HEK293 (cell line): ENCODE results near the gene MKI67.

Experiments
- HOXA7 ChIP-seq: sonication (generic); formaldehyde crosslinking; IDR thresholded peaks from 2 replicates; pipeline ENCODE4 v1.8.1; 2022; ENCODE audit warnings: missing genetic modification reagents, borderline replicate concordance
- SALL2 ChIP-seq: fragments of 450-650 bp; formaldehyde crosslinking; IDR thresholded peaks from 2 replicates; pipeline ENCODE4 v1.5.0; 2017; ENCODE audit warnings: missing biosample characterization, mild to moderate bottlenecking, missing genetic modification characterization, borderline replicate concordance
- SETDB1 ChIP-seq: IDR thresholded peaks from one replicate; pipeline ENCODE4 v1.6.1; 2017; ENCODE audit warnings: mild to moderate bottlenecking, low read length, moderate library complexity, mixed read lengths; ENCODE audit not compliant: insufficient read length
- ZFP37 ChIP-seq: fragments of 450-650 bp; formaldehyde crosslinking; IDR thresholded peaks from 2 replicates; pipeline ENCODE4 v1.5.1; 2016; ENCODE audit warnings: missing biosample characterization, missing genetic modification characterization
- ZNF292 ChIP-seq: fragments of 450-650 bp; formaldehyde crosslinking; IDR thresholded peaks from 2 replicates; pipeline ENCODE4 v1.5.1; 2016; ENCODE audit warnings: low read depth, missing biosample characterization, missing genetic modification characterization, borderline replicate concordance
- ZNF350 ChIP-seq: fragments of 450-650 bp; formaldehyde crosslinking; IDR thresholded peaks from 2 replicates; pipeline ENCODE4 v1.5.0; 2017; ENCODE audit warnings: missing biosample characterization, mild to moderate bottlenecking, missing genetic modification characterization
- ZNF433 ChIP-seq: fragments of 450-650 bp; formaldehyde crosslinking; IDR thresholded peaks from 2 replicates; pipeline ENCODE4 v1.5.1; 2016; ENCODE audit warnings: missing biosample characterization, missing genetic modification characterization, low read depth
- ZNF660 ChIP-seq: fragments of 450-650 bp; IDR thresholded peaks from 2 replicates; pipeline ENCODE4 v1.5.1; 2018; ENCODE audit warnings: missing biosample characterization, mild to moderate bottlenecking, missing genetic modification characterization
- ZNF701 ChIP-seq: fragments of 450-650 bp; formaldehyde crosslinking; IDR thresholded peaks from 2 replicates; pipeline ENCODE4 v1.5.1; 2016; ENCODE audit warnings: missing biosample characterization, missing genetic modification characterization
- ZNF792 ChIP-seq: fragments of 450-650 bp; formaldehyde crosslinking; IDR thresholded peaks from 2 replicates; pipeline ENCODE4 v1.5.1; 2016; ENCODE audit warnings: missing biosample characterization, missing genetic modification characterization
- TF ChIP-seq, protein P1 (sequence below): fragments of 450-650 bp; formaldehyde crosslinking; IDR thresholded peaks from 2 replicates; pipeline ENCODE4 v1.5.1; 2016; ENCODE audit warnings: missing biosample characterization, missing genetic modification characterization
- TF ChIP-seq, protein P2 (sequence below): fragments of 450-650 bp; formaldehyde crosslinking; IDR thresholded peaks from 2 replicates; pipeline ENCODE4 v1.5.1; 2017; ENCODE audit warnings: missing biosample characterization, missing genetic modification characterization
- TF ChIP-seq, protein P3 (sequence below): fragments of 450-650 bp; formaldehyde crosslinking; IDR thresholded peaks from 2 replicates; pipeline ENCODE4 v1.5.1; 2016; ENCODE audit warnings: missing biosample characterization, missing genetic modification characterization

DNA sequence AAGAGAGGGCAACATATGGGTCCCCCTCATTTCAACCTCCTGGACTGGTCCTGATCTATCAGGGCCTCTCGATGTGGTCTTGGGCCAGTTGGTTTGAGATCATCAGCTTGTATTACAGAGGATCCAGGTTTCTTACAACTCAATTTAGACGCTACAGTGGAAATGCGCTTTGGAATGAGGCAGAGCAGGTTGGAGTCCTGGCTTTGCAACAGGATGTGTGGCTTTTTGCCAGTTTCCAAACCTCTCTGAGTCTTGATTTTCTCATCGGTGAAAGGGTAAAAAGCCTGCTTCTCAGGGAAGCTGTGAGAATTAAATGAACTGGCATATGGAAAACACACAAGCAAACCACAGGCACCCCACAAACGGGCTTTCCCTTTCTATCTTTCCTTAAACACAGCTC, 37.5 kb upstream of the MKI67 start:
- TF ChIP-seq ZFP37 (tag by site-specific recombination) (no peak), ZNF350 (tag by site-specific recombination) (no peak), ZNF433 (tag by site-specific recombination) (no peak), HOXA7 (no peak), SALL2 (tag by site-specific recombination) (no peak), SETDB1 (no peak), ZNF701 (no peak), ZNF792 (no peak), ZNF660 (tag by site-specific recombination) (no peak), ZNF292 (tag by site-specific recombination) (no peak)
- TF ChIP-seq, protein P1, sequence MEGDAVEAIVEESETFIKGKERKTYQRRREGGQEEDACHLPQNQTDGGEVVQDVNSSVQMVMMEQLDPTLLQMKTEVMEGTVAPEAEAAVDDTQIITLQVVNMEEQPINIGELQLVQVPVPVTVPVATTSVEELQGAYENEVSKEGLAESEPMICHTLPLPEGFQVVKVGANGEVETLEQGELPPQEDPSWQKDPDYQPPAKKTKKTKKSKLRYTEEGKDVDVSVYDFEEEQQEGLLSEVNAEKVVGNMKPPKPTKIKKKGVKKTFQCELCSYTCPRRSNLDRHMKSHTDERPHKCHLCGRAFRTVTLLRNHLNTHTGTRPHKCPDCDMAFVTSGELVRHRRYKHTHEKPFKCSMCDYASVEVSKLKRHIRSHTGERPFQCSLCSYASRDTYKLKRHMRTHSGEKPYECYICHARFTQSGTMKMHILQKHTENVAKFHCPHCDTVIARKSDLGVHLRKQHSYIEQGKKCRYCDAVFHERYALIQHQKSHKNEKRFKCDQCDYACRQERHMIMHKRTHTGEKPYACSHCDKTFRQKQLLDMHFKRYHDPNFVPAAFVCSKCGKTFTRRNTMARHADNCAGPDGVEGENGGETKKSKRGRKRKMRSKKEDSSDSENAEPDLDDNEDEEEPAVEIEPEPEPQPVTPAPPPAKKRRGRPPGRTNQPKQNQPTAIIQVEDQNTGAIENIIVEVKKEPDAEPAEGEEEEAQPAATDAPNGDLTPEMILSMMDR (tag by site-specific recombination): no peak
- TF ChIP-seq, protein P2, sequence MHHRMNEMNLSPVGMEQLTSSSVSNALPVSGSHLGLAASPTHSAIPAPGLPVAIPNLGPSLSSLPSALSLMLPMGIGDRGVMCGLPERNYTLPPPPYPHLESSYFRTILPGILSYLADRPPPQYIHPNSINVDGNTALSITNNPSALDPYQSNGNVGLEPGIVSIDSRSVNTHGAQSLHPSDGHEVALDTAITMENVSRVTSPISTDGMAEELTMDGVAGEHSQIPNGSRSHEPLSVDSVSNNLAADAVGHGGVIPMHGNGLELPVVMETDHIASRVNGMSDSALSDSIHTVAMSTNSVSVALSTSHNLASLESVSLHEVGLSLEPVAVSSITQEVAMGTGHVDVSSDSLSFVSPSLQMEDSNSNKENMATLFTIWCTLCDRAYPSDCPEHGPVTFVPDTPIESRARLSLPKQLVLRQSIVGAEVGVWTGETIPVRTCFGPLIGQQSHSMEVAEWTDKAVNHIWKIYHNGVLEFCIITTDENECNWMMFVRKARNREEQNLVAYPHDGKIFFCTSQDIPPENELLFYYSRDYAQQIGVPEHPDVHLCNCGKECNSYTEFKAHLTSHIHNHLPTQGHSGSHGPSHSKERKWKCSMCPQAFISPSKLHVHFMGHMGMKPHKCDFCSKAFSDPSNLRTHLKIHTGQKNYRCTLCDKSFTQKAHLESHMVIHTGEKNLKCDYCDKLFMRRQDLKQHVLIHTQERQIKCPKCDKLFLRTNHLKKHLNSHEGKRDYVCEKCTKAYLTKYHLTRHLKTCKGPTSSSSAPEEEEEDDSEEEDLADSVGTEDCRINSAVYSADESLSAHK: no peak
- TF ChIP-seq, protein P3, sequence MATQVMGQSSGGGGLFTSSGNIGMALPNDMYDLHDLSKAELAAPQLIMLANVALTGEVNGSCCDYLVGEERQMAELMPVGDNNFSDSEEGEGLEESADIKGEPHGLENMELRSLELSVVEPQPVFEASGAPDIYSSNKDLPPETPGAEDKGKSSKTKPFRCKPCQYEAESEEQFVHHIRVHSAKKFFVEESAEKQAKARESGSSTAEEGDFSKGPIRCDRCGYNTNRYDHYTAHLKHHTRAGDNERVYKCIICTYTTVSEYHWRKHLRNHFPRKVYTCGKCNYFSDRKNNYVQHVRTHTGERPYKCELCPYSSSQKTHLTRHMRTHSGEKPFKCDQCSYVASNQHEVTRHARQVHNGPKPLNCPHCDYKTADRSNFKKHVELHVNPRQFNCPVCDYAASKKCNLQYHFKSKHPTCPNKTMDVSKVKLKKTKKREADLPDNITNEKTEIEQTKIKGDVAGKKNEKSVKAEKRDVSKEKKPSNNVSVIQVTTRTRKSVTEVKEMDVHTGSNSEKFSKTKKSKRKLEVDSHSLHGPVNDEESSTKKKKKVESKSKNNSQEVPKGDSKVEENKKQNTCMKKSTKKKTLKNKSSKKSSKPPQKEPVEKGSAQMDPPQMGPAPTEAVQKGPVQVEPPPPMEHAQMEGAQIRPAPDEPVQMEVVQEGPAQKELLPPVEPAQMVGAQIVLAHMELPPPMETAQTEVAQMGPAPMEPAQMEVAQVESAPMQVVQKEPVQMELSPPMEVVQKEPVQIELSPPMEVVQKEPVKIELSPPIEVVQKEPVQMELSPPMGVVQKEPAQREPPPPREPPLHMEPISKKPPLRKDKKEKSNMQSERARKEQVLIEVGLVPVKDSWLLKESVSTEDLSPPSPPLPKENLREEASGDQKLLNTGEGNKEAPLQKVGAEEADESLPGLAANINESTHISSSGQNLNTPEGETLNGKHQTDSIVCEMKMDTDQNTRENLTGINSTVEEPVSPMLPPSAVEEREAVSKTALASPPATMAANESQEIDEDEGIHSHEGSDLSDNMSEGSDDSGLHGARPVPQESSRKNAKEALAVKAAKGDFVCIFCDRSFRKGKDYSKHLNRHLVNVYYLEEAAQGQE: no peak
